HL-60 (cell line): Measurements from ENCODE around the gene NPHS2.

Source experiments
- POLR2AphosphoS5 ChIP-seq: IDR thresholded peaks from 2 replicates; pipeline ENCODE4 v1.6.1; 2012; ENCODE audit warnings: low read depth
- TF ChIP-seq, protein P1 (sequence below): IDR thresholded peaks from one replicate; pipeline ENCODE4 v1.5.1; 2011; ENCODE audit warnings: low read length, control low read depth, inconsistent platforms; ENCODE audit not compliant: insufficient read depth

DNA sequence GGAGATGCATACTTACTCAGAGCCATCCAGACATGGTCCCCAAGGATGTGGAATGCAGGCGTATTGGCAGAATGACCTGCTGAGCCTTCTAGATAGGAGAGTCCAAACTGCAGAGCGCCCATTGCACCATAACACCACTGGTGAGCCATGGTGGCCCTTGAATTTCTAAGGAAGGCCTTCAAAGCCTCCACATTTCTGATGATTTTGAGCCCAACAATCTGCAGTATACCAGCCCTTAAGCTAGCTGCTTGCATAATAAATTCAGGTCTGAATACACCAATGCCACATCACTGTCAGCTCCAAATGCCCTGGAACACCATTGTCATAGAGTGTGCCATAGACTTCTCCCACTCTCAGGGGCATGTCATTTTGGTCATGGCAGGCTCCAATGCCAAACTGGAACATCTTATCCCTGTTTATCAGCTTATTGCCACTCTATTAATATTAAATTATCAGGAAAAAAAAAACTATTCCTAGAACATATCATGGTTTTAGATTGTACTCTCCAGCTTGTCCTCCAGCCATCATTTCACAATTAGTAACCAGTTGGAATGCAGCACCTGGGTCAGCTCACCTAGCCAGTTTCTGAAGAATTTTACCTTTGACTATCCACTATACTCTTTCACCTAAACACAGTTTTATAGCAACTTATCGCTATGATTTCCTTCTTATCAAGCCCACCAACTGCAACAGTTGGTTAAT is 26.9 kb downstream of the NPHS2 start:
- TF ChIP-seq, protein P1, sequence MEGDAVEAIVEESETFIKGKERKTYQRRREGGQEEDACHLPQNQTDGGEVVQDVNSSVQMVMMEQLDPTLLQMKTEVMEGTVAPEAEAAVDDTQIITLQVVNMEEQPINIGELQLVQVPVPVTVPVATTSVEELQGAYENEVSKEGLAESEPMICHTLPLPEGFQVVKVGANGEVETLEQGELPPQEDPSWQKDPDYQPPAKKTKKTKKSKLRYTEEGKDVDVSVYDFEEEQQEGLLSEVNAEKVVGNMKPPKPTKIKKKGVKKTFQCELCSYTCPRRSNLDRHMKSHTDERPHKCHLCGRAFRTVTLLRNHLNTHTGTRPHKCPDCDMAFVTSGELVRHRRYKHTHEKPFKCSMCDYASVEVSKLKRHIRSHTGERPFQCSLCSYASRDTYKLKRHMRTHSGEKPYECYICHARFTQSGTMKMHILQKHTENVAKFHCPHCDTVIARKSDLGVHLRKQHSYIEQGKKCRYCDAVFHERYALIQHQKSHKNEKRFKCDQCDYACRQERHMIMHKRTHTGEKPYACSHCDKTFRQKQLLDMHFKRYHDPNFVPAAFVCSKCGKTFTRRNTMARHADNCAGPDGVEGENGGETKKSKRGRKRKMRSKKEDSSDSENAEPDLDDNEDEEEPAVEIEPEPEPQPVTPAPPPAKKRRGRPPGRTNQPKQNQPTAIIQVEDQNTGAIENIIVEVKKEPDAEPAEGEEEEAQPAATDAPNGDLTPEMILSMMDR = no peak
- TF ChIP-seq POLR2AphosphoS5 = no peak
